Measurements from ENCODE around the gene HCN3. TPM values are rescaled to one million over a fixed set of nuclear protein-coding genes. Genes with fewer than 3 reads are reported as not detected.

HCN3 gene
- total RNA-seq, 1 experiment from 2014 or later, result 5.4 TPM

DNA sequence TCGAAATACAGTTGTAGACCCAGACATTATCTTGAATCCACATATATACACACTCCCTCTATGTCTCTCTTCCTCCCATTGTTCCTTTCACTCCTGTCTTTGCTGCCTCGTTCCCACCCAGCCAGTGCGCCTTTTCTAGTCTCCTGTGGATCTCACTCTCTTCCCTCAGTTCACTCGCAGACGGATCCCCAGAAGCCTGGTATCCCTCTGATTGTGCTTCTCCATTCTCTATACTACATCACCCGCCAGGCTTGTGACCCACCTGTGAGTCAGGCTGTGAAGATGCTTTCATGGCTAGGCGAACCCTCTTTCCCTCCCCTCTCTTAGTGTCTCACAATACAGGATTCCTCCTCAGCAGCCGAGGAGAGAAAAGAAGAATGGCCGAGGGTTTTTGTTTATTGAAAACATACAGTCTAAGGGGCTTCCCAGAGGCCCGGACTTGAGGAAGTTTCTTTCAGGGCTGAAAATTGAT lies 1.5 kb downstream of the HCN3 start:
- Histone ChIP-seq H2AK5ac (ENCODE audit: insufficient read length, low read length) (no peak overlapping the region), H3K18ac (ENCODE audit: insufficient read length, low read depth, low read length) (no peak overlapping the region), H2BK12ac (ENCODE audit: insufficient read length, low read depth, low read length) (no peak overlapping the region), H4K91ac (ENCODE audit: insufficient read length, low read depth, low read length) (no peak overlapping the region), H2BK5ac (ENCODE audit: insufficient read length, low read length) (no peak overlapping the region), H3K14ac (ENCODE audit: insufficient read depth, low read length) (no peak overlapping the region), H2BK15ac (ENCODE audit: low read depth, low read length) (no peak overlapping the region), H4K8ac (replicated peaks; ENCODE audit: insufficient read length, low read depth, low read length) (no peak overlapping the region), H3K23ac (ENCODE audit: insufficient read length, low read depth, low read length) (no peak overlapping the region), H3K4ac (ENCODE audit: low read depth, low read length) (no peak overlapping the region), H3K23me2 (ENCODE audit: insufficient read length, low read depth, low read length, poor library complexity, severe bottlenecking) (peaks cover 13% of the 10 kb centered on the region), H2AFZ (ENCODE audit: low read length) (no peak overlapping the region), H3K9ac (ENCODE audit: extremely low read depth, insufficient read length, low read length) (no peak overlapping the region), H2BK120ac (ENCODE audit: low read depth, low read length, poor library complexity, severe bottlenecking) (no peak overlapping the region), H3K79me2 (ENCODE audit: insufficient read depth, low read length) (no peaks in the 10 kb centered on the region), H3K27ac (ENCODE audit: insufficient read length, low read depth, low read length) (no peak overlapping the region), H3K4me1 (ENCODE audit: insufficient read depth, low read length) (peaks cover 6% of the 10 kb centered on the region; the same call in 1 of the 2 replicates), H2BK20ac (ENCODE audit: low read depth, low read length, poor library complexity, severe bottlenecking) (no peak overlapping the region), H3T11ph (ENCODE audit: low read length) (no peak overlapping the region), H3K27me3 (ENCODE audit: insufficient read depth, low read length) (no peaks in the 10 kb centered on the region), H3K9me3 (ENCODE audit: control insufficient read depth, low read depth, low read length) (no peaks in the 10 kb centered on the region), H3K4me2 (ENCODE audit: insufficient read depth, insufficient read length, low read length) (peak overlapping the region; percentile 26), H3K56ac (ENCODE audit: insufficient read length, low read depth, low read length) (no peak overlapping the region), H4K20me1 (ENCODE audit: control insufficient read depth, insufficient read depth, insufficient read length) (no peaks in the 10 kb centered on the region), H3K79me1 (ENCODE audit: insufficient read depth, low read depth, low read length, poor library complexity, severe bottlenecking) (no peaks in the 10 kb centered on the region), H4K5ac (ENCODE audit: insufficient read length, low read depth, low read length) (no peak overlapping the region)
- Mint-ChIP-seq H3K9me3 (0 out of 5 replicates have a peak, but pooled peaks cover 0 to 2% of the 10 kb centered on the region in 2 experiments), H3K4me1 (peaks cover 25 to 28% of the 10 kb centered on the region in 2 experiments), H3K27me3 (ENCODE audit: low read depth) (peaks cover 4% of the 10 kb centered on the region; the same call in 1 of the 2 replicates), H3K27ac (peak overlapping the region in 2 of 3 experiments; percentile 48 to 78; a peak in 5 of 7 replicates), H3K4me3 (peak overlapping the region; percentile 67 to 83; a peak in 4 of 5 replicates), H3K36me3 (ENCODE audit: insufficient read depth in 1 of 3, low read depth in 3 of 3) (peaks cover 1 to 10% (median 4%) of the 10 kb centered on the region in 3 experiments; a peak in 5 of 7 replicates)
- TF ChIP-seq, protein P1, sequence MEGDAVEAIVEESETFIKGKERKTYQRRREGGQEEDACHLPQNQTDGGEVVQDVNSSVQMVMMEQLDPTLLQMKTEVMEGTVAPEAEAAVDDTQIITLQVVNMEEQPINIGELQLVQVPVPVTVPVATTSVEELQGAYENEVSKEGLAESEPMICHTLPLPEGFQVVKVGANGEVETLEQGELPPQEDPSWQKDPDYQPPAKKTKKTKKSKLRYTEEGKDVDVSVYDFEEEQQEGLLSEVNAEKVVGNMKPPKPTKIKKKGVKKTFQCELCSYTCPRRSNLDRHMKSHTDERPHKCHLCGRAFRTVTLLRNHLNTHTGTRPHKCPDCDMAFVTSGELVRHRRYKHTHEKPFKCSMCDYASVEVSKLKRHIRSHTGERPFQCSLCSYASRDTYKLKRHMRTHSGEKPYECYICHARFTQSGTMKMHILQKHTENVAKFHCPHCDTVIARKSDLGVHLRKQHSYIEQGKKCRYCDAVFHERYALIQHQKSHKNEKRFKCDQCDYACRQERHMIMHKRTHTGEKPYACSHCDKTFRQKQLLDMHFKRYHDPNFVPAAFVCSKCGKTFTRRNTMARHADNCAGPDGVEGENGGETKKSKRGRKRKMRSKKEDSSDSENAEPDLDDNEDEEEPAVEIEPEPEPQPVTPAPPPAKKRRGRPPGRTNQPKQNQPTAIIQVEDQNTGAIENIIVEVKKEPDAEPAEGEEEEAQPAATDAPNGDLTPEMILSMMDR (conservative IDR thresholded peaks at IDR 0.05), result no peak
- WGBS (ENCODE audit: extremely low coverage, insufficient read length, low lambda C conversion rate), result no CpG with 5 or more reads among the region's 10 CpGs
- DNase-seq, result no peak

Measured in H9 (cell line).